Endothelial cell of umbilical vein (primary cell): ENCODE measurements around the gene SCN1B. TPM values are rescaled to one million over a fixed set of nuclear protein-coding genes. Genes with fewer than 3 reads are reported as not detected.

Source experiments
- BruUV-seq: library from RNA; stranded (reverse); fragments of 400-500 nt; replicated peaks from 2 replicates; lab custom pipeline; 2021; lab: Mats Ljungman, UMichigan
- CTCF ChIA-PET: fragments of 300-600, 350-600 bp; sonication (Branson Sonifier 250); formaldehyde crosslinking; loops from one replicate; lab custom pipeline; 2021; ENCODE audit warnings: antibody characterized with exemption, inconsistent platforms; lab: Charles Lee
- POLR2A ChIA-PET: fragments of 300-600, 350-600 bp; sonication (Branson Sonifier 250); formaldehyde crosslinking; loops from one replicate; lab custom pipeline; 2021; ENCODE audit warnings: antibody characterized with exemption, inconsistent platforms; lab: Charles Lee
- DNase-seq: peaks from one replicate; pipeline ENCODE4 v3.0.0-alpha.2; 2011; ENCODE audit warnings: low read depth, low spot score
- FAIRE-seq: peaks from 2 replicates; lab custom pipeline; 2011; peaks lifted over from hg19 to GRCh38; lab: Jason Lieb, UNC
- H2AFZ ChIP-seq: 2 replicates; pipeline ENCODE4 v1.6.0; 2012; ENCODE audit warnings: low read depth, low read length, control low read depth, inconsistent platforms
- H3K27ac ChIP-seq: 2 replicates; pipeline ENCODE4 v1.5.1; 2011; ENCODE audit warnings: low read depth, mild to moderate bottlenecking, control low read depth, low read length, moderate library complexity; ENCODE audit not compliant: insufficient read depth
- H3K27me3 ChIP-seq, 2 experiments: 2 replicates each; pipeline versions ENCODE4 v1.6.0 to v1.6.1; 2011; ENCODE audit warnings: low read length in 2 of 2, mixed read lengths in 1 of 2; ENCODE audit not compliant: control insufficient read depth in 2 of 2, insufficient read depth in 2 of 2
- H3K36me3 ChIP-seq, 2 experiments: 2 replicates in 1 of 2; 3 replicates in 1 of 2; pipeline ENCODE4 v1.5.1; 2011; ENCODE audit warnings: low read length in 2 of 2, mild to moderate bottlenecking in 1 of 2, moderate library complexity in 1 of 2; ENCODE audit not compliant: control insufficient read depth in 2 of 2, insufficient read depth in 2 of 2; ENCODE audit errors: extremely low read depth in 1 of 2
- H3K4me1 ChIP-seq: 3 replicates; pipeline ENCODE4 v1.5.1; 2011; ENCODE audit warnings: mild to moderate bottlenecking, low read length; ENCODE audit not compliant: control insufficient read depth, insufficient read depth; ENCODE audit errors: extremely low read depth
- H3K4me2 ChIP-seq: 2 replicates; pipeline ENCODE4 v1.6.1; 2011; ENCODE audit warnings: low read length, control low read depth, mixed read lengths; ENCODE audit not compliant: insufficient read depth
- H3K4me3 ChIP-seq, 3 experiments: fragments of 200-600 bp in 1 of 3; sonication (generic), shearing (Covaris generic) in 1 of 3; replicated peaks in 1 of 3; 2 replicates each; pipeline ENCODE4 v1.5.1; 2011 to 2016; ENCODE audit warnings: control low read depth in 3 of 3, low read length in 3 of 3, mild to moderate bottlenecking in 2 of 3, inconsistent platforms in 1 of 3, low read depth in 1 of 3, moderate library complexity in 1 of 3; ENCODE audit not compliant: insufficient read depth in 1 of 3
- H3K79me2 ChIP-seq: 2 replicates; pipeline ENCODE4 v1.6.0; 2012; ENCODE audit warnings: low read length, inconsistent platforms; ENCODE audit not compliant: control insufficient read depth, insufficient read depth
- H3K9ac ChIP-seq: replicated peaks from 2 replicates; pipeline ENCODE3; 2011; ENCODE audit warnings: low read length, control low read depth; ENCODE audit not compliant: insufficient read depth; ENCODE audit errors: extremely low read depth
- H3K9me1 ChIP-seq: replicated peaks from 3 replicates; pipeline ENCODE4 v1.6.0; 2011; ENCODE audit warnings: mild to moderate bottlenecking, low read length; ENCODE audit not compliant: control insufficient read depth, insufficient read depth; ENCODE audit errors: extremely low read depth
- H3K9me3 ChIP-seq: replicated peaks from 2 replicates; pipeline ENCODE4 v1.5.1; 2012; ENCODE audit warnings: low read length, inconsistent platforms; ENCODE audit not compliant: control insufficient read depth, insufficient read depth
- H4K20me1 ChIP-seq: replicated peaks from 2 replicates; pipeline ENCODE3; 2011; ENCODE audit warnings: mild to moderate bottlenecking, low read length; ENCODE audit not compliant: control insufficient read depth, insufficient read depth; ENCODE audit errors: extremely low read depth
- EZH2 ChIP-seq: IDR thresholded peaks from 2 replicates; pipeline ENCODE4 v1.6.1; 2012; ENCODE audit warnings: borderline replicate concordance, low read depth, mild to moderate bottlenecking, moderate library complexity, low read length, inconsistent platforms; ENCODE audit not compliant: severe bottlenecking
- FOS ChIP-seq: IDR thresholded peaks from 2 replicates; pipeline ENCODE4 v1.6.1; 2011; ENCODE audit warnings: mild to moderate bottlenecking, low read length, moderate library complexity, borderline replicate concordance; ENCODE audit not compliant: insufficient read depth
- GATA2 ChIP-seq: IDR thresholded peaks from 2 replicates; pipeline ENCODE4 v1.7.0; 2011; ENCODE audit warnings: low read depth, mild to moderate bottlenecking, moderate library complexity, mixed read lengths, low read length; ENCODE audit not compliant: insufficient read length, insufficient read depth
- JUN ChIP-seq: IDR thresholded peaks from 2 replicates; pipeline ENCODE4 v1.6.1; 2011; ENCODE audit warnings: borderline replicate concordance, low read depth; ENCODE audit not compliant: insufficient read length, insufficient read depth
- MYC ChIP-seq: IDR thresholded peaks from one replicate; pipeline ENCODE4 v1.6.1; 2011; ENCODE audit warnings: mild to moderate bottlenecking, low read depth, low read length
- POLR2A ChIP-seq: IDR thresholded peaks from 2 replicates; pipeline ENCODE4 v1.6.1; 2012; ENCODE audit warnings: low read depth, mild to moderate bottlenecking, control low read depth, low read length
- POLR2AphosphoS5 ChIP-seq: IDR thresholded peaks from 2 replicates; pipeline ENCODE4 v1.6.1; 2012; ENCODE audit warnings: low read depth, mild to moderate bottlenecking, control low read depth, low read length, moderate library complexity; ENCODE audit not compliant: insufficient read depth
- dilution Hi-C: fragments of 300-500 bp; cut with MboI; formaldehyde crosslinking; loops from one replicate; pipeline ENCODE4 v1.15.0; 2019; ENCODE audit warnings: low sequenced_read_pairs; ENCODE audit not compliant: extremely low pct_ligation_motif_present
- intact Hi-C: fragments of 100-400 bp; cut with micrococcal nuclease; formaldehyde crosslinking; loops from one replicate; pipeline ENCODE4 v1.10.0; 2022
- polyA plus RNA-seq, 4 experiments: library from polyadenylated mRNA; depleted of rRNA in 3 of 4; stranded (reverse) in 3 of 4; unstranded in 1 of 4; fragments of >200 nt; gene quantifications; 2 replicates each; pipeline versions ENCODE4 v1.2.1 to v1.2.3, GENCODE V29; 2011 to 2012; ENCODE audit warnings: missing spikeins in 1 of 4
- total RNA-seq: library from RNA; stranded (reverse); gene quantifications from 2 replicates; pipeline ENCODE4 v1.2.3, GENCODE V29; 2021
- TF ChIP-seq, protein P1 (sequence below), 2 donors: IDR thresholded peaks; 1 replicate in 1 of 2; 2 replicates in 1 of 2; pipeline ENCODE4 v1.5.1; 2011; ENCODE audit warnings: low read length in 2 of 2, mild to moderate bottlenecking in 2 of 2, moderate library complexity in 2 of 2, control low read depth in 1 of 2, inconsistent platforms in 1 of 2, low read depth in 1 of 2; ENCODE audit not compliant: insufficient read depth in 1 of 2; ENCODE audit errors: extremely low read depth in 1 of 2
- TF ChIP-seq, protein P2 (sequence below): IDR thresholded peaks from 2 replicates; pipeline ENCODE4 v1.6.1; 2011; ENCODE audit not compliant: insufficient read depth, insufficient read length

The SCN1B gene
- total and polyA plus RNA-seq, 2 donors (not counting 3 experiments of a cell fraction or from before 2014, with no cell fraction given), result 11.2 to 14.2 TPM

DNA sequence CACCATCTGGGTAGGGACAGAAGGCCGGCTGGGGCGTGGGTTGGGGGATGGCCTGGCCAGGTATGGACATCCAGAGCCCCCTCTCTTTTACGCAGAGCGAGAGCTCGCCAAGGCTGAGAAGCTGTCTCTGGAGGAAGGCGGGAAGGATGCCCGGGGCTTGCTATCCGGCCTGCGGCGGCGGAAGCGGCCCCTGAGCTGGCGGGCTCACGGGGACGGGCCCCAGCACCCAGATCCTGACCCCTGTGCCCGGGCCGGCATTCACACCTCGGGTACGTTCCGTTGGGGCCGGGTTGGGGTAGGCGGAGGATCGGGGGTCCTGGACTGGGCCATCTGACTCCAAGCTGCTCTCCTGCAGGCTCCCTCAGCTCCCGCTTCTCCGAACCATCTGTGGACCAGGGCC, 8.7 kb upstream of the SCN1B start:
- H3K9me1 ChIP-seq, result no peaks in the 10 kb centered on the region
- peaks cover 10 to 74% of the 10 kb centered on the region in 2 experiments for H3K36me3 ChIP-seq

GRCh38 chr19:35022460-35022859, 7.8 kb upstream of the SCN1B start:
- intact Hi-C loops (no loop called here), dilution Hi-C loops (no loop called here)
- no TSS peak for BruUV-seq
- DNase-seq (no peak), FAIRE-seq (no peak)
- H3K27ac ChIP-seq, result no peak overlapping the region
- peaks cover 10 to 74% of the 10 kb centered on the region in 2 experiments for H3K36me3 ChIP-seq
- H3K9ac ChIP-seq, result no peak overlapping the region
- no peaks in the 10 kb centered on the region for H3K9me1 ChIP-seq
- no peak overlapping the region for H2AFZ ChIP-seq
- POLR2A ChIA-PET, result no interaction called here
- no peaks in the 10 kb centered on the region for H4K20me1 ChIP-seq
- CTCF ChIA-PET, result no interaction called here
- H3K9me3 ChIP-seq, result no peaks in the 10 kb centered on the region
- no peak overlapping the region for H3K4me3 ChIP-seq
- no peaks in the 10 kb centered on the region for H3K27me3 ChIP-seq
- H3K79me2 ChIP-seq, result no peaks in the 10 kb centered on the region
- H3K4me1 ChIP-seq, result no peaks in the 10 kb centered on the region
- TF ChIP-seq POLR2AphosphoS5 (no peak), EZH2 (no peak), MYC (no peak), GATA2 (no peak)
- TF ChIP-seq, protein P1, sequence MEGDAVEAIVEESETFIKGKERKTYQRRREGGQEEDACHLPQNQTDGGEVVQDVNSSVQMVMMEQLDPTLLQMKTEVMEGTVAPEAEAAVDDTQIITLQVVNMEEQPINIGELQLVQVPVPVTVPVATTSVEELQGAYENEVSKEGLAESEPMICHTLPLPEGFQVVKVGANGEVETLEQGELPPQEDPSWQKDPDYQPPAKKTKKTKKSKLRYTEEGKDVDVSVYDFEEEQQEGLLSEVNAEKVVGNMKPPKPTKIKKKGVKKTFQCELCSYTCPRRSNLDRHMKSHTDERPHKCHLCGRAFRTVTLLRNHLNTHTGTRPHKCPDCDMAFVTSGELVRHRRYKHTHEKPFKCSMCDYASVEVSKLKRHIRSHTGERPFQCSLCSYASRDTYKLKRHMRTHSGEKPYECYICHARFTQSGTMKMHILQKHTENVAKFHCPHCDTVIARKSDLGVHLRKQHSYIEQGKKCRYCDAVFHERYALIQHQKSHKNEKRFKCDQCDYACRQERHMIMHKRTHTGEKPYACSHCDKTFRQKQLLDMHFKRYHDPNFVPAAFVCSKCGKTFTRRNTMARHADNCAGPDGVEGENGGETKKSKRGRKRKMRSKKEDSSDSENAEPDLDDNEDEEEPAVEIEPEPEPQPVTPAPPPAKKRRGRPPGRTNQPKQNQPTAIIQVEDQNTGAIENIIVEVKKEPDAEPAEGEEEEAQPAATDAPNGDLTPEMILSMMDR (IDR thresholded peaks at IDR 0.05; ENCODE audit: extremely low read depth in 1 of 2, insufficient read depth in 1 of 2, low read depth in 1 of 2, low read length in 2 of 2), result no peak
- TF ChIP-seq, protein P2, sequence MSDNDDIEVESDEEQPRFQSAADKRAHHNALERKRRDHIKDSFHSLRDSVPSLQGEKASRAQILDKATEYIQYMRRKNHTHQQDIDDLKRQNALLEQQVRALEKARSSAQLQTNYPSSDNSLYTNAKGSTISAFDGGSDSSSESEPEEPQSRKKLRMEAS, result no peak
- H3K4me2 ChIP-seq, result no peak overlapping the region

More for the DNA sequence above, 8.7 kb upstream of the SCN1B start:
- dilution Hi-C loops, result no loop called here
- H3K4me2 ChIP-seq, result no peak overlapping the region
- no peak overlapping the region for H3K27ac ChIP-seq
- ChIA-PET POLR2A (no interaction called here), CTCF (no interaction called here)
- no peak overlapping the region for H3K9ac ChIP-seq
- H3K4me3 ChIP-seq, result no peak overlapping the region
- no peak overlapping the region for H2AFZ ChIP-seq
- H3K9me3 ChIP-seq, result no peaks in the 10 kb centered on the region
- FAIRE-seq (no peak), DNase-seq (no peak)
- H3K79me2 ChIP-seq, result no peaks in the 10 kb centered on the region
- intact Hi-C loops, result no loop called here
- BruUV-seq, result no TSS peak
- TF ChIP-seq MYC (no peak), GATA2 (no peak), POLR2A (no peak), FOS (no peak), JUN (no peak), EZH2 (no peak)
- TF ChIP-seq, protein P1 (IDR thresholded peaks at IDR 0.05; ENCODE audit: extremely low read depth in 1 of 2, insufficient read depth in 1 of 2, low read depth in 1 of 2, low read length in 2 of 2), result no peak
- H4K20me1 ChIP-seq, result no peaks in the 10 kb centered on the region
- H3K27me3 ChIP-seq, result no peaks in the 10 kb centered on the region
- no peaks in the 10 kb centered on the region for H3K4me1 ChIP-seq
